Measurements from ENCODE around the gene TAF3.

Gene TAF3

GRCh38 chr10:7833210-7833609, 14.9 kb downstream of the TAF3 start:
- H3K4me3 ChIP-seq (ENCODE audit: low read length) = no peak overlapping the region
- H2BK5ac ChIP-seq (ENCODE audit: low read length) = no peak overlapping the region
- no peak overlapping the region for H3K9ac ChIP-seq (ENCODE audit: low read length)
- no peaks in the 10 kb centered on the region for H3K4me1 ChIP-seq (ENCODE audit: control insufficient read depth, low read depth, low read length)
- no peak overlapping the region for H3K56ac ChIP-seq (ENCODE audit: low read length)
- peaks cover 2% of the 10 kb centered on the region for H3K79me2 ChIP-seq (ENCODE audit: control insufficient read depth, insufficient read depth, low read length)
- H3K36me3 ChIP-seq (ENCODE audit: control insufficient read depth, insufficient read depth, low read length) = no peaks in the 10 kb centered on the region
- no peak overlapping the region for H4K5ac ChIP-seq (ENCODE audit: low read length)
- no peak for DNase-seq
- H3K18ac ChIP-seq (ENCODE audit: low read length) = no peak overlapping the region
- H2AK5ac ChIP-seq (ENCODE audit: low read length) = no peak overlapping the region
- no peak overlapping the region for H3K4me2 ChIP-seq (ENCODE audit: low read length)
- H2BK15ac ChIP-seq (replicated peaks; ENCODE audit: low read depth) = no peak overlapping the region
- peaks cover 7% of the 10 kb centered on the region for H3K79me1 ChIP-seq (ENCODE audit: low read length)
- no peak overlapping the region for H3K23ac ChIP-seq (ENCODE audit: low read length)
- no peak overlapping the region for H4K8ac ChIP-seq (ENCODE audit: low read depth, low read length)
- no peaks in the 10 kb centered on the region for H3K27me3 ChIP-seq (ENCODE audit: insufficient read depth, low read length, poor library complexity)
- no peak overlapping the region for H3K4ac ChIP-seq (ENCODE audit: low read depth, low read length)
- H3K27ac ChIP-seq (ENCODE audit: low read depth, low read length) = no peak overlapping the region
- no peak overlapping the region for H2BK120ac ChIP-seq (ENCODE audit: low read depth, low read length)

DNA sequence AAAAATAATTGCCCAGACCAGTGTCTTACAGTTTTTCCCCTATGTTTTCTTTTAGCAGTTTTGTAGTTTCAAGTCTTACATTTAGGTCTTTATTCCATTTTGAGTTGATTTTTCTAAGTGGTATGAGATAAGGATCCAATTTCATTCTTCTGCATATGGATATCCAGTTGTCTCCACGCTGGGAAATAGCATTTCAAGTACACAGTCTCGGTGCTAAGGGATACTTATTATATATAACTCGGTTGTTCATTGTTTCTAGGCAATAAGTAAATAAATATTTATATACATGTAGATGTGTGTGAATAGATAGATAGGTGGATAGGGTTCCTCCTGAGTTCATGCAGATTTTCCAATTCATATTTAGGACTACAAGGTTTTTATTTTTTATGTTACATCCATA, 16.0 kb downstream of the TAF3 start:
- Histone ChIP-seq H3K9ac (ENCODE audit: low read length) (no peak overlapping the region), H3K4me3 (ENCODE audit: low read length) (no peak overlapping the region), H4K8ac (ENCODE audit: low read depth, low read length) (no peak overlapping the region), H3K4ac (ENCODE audit: low read depth, low read length) (no peak overlapping the region), H3K27me3 (ENCODE audit: insufficient read depth, low read length, poor library complexity) (no peaks in the 10 kb centered on the region), H3K23ac (ENCODE audit: low read length) (no peak overlapping the region), H3K79me1 (ENCODE audit: low read length) (peaks cover 7% of the 10 kb centered on the region), H2AK5ac (ENCODE audit: low read length) (no peak overlapping the region), H3K4me2 (ENCODE audit: low read length) (no peak overlapping the region), H3K36me3 (ENCODE audit: control insufficient read depth, insufficient read depth, low read length) (no peaks in the 10 kb centered on the region), H3K56ac (ENCODE audit: low read length) (no peak overlapping the region), H2BK5ac (ENCODE audit: low read length) (no peak overlapping the region), H2BK15ac (replicated peaks; ENCODE audit: low read depth) (no peak overlapping the region), H3K79me2 (ENCODE audit: control insufficient read depth, insufficient read depth, low read length) (no peaks in the 10 kb centered on the region), H3K27ac (ENCODE audit: low read depth, low read length) (no peak overlapping the region), H4K5ac (ENCODE audit: low read length) (no peak overlapping the region), H3K4me1 (ENCODE audit: control insufficient read depth, low read depth, low read length) (no peaks in the 10 kb centered on the region), H2BK120ac (ENCODE audit: low read depth, low read length) (no peak overlapping the region), H3K18ac (ENCODE audit: low read length) (no peak overlapping the region)
- no CpG with 5 or more reads among the region's 3 CpGs for WGBS (ENCODE audit: extremely low coverage, insufficient coverage, low lambda C conversion rate)
- no peak for DNase-seq

DNA sequence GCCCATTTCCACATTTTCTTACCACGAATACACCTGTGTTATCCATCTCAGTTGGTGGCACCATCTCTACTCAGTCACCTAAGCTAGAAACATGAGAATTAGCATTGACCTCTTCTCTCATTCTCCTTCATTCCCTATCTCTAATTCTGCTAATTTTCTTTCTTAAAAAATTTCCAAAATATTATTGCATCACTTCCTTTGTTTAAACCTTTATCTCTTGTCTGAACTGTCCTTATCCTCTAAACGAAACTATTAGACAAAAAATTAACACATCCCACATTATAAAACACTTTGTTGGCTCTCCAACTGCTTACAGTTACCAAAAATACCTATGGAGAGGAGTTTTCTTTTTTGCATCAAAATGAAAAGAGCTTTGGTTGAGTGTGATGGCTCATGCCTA, 18.3 kb downstream of the TAF3 start:
- Histone ChIP-seq H3K36me3 (ENCODE audit: control insufficient read depth, insufficient read depth, low read length) (no peaks in the 10 kb centered on the region), H3K79me2 (ENCODE audit: control insufficient read depth, insufficient read depth, low read length) (no peaks in the 10 kb centered on the region), H4K5ac (ENCODE audit: low read length) (no peak overlapping the region), H3K79me1 (ENCODE audit: low read length) (peaks cover 7% of the 10 kb centered on the region), H4K8ac (ENCODE audit: low read depth, low read length) (no peak overlapping the region), H2BK15ac (replicated peaks; ENCODE audit: low read depth) (no peak overlapping the region), H3K18ac (ENCODE audit: low read length) (no peak overlapping the region), H3K9ac (ENCODE audit: low read length) (no peak overlapping the region), H3K23ac (ENCODE audit: low read length) (no peak overlapping the region), H2BK5ac (ENCODE audit: low read length) (no peak overlapping the region), H3K4me2 (ENCODE audit: low read length) (no peak overlapping the region), H3K27me3 (ENCODE audit: insufficient read depth, low read length, poor library complexity) (no peaks in the 10 kb centered on the region), H2BK120ac (ENCODE audit: low read depth, low read length) (no peak overlapping the region), H2AK5ac (ENCODE audit: low read length) (no peak overlapping the region), H3K4ac (ENCODE audit: low read depth, low read length) (no peak overlapping the region), H3K56ac (ENCODE audit: low read length) (no peak overlapping the region), H3K27ac (ENCODE audit: low read depth, low read length) (no peak overlapping the region), H3K4me3 (ENCODE audit: low read length) (no peak overlapping the region), H3K4me1 (ENCODE audit: control insufficient read depth, low read depth, low read length) (no peaks in the 10 kb centered on the region)
- 100% methylated on average over 1 of the region's 2 CpGs for WGBS (ENCODE audit: extremely low coverage, insufficient coverage, low lambda C conversion rate)
- no peak for DNase-seq

- H3K79me1 ChIP-seq (ENCODE audit: low read length) = peaks cover 1% of the 10 kb centered on the region
- WGBS (ENCODE audit: extremely low coverage, insufficient coverage, low lambda C conversion rate) = no CpG with 5 or more reads among the region's 1 CpG
- H2BK5ac ChIP-seq (ENCODE audit: low read length) = no peak overlapping the region
- no peaks in the 10 kb centered on the region for H3K27me3 ChIP-seq (ENCODE audit: insufficient read depth, low read length, poor library complexity)
- no peak overlapping the region for H2BK15ac ChIP-seq (replicated peaks; ENCODE audit: low read depth)
- no peak overlapping the region for H3K23ac ChIP-seq (ENCODE audit: low read length)
- H3K4me3 ChIP-seq (ENCODE audit: low read length) = no peak overlapping the region
- DNase-seq = no peak
- no peaks in the 10 kb centered on the region for H3K36me3 ChIP-seq (ENCODE audit: control insufficient read depth, insufficient read depth, low read length)
- H2AK5ac ChIP-seq (ENCODE audit: low read length) = no peak overlapping the region
- H3K4me2 ChIP-seq (ENCODE audit: low read length) = no peak overlapping the region
- H3K4me1 ChIP-seq (ENCODE audit: control insufficient read depth, low read depth, low read length) = no peaks in the 10 kb centered on the region
- no peak overlapping the region for H2BK120ac ChIP-seq (ENCODE audit: low read depth, low read length)
- no peak overlapping the region for H3K56ac ChIP-seq (ENCODE audit: low read length)
- no peak overlapping the region for H3K9ac ChIP-seq (ENCODE audit: low read length)
- H3K4ac ChIP-seq (ENCODE audit: low read depth, low read length) = no peak overlapping the region
- H4K8ac ChIP-seq (ENCODE audit: low read depth, low read length) = no peak overlapping the region
- no peak overlapping the region for H3K27ac ChIP-seq (ENCODE audit: low read depth, low read length)
- H3K79me2 ChIP-seq (ENCODE audit: control insufficient read depth, insufficient read depth, low read length) = no peaks in the 10 kb centered on the region
- no peak overlapping the region for H4K5ac ChIP-seq (ENCODE audit: low read length)
- H3K18ac ChIP-seq (ENCODE audit: low read length) = no peak overlapping the region
Observed at GRCh38 chr10:7846591-7846990, 28.3 kb downstream of the TAF3 start.

- no peak overlapping the region for H3K4me3 ChIP-seq (ENCODE audit: low read length)
- no peak overlapping the region for H2BK5ac ChIP-seq (ENCODE audit: low read length)
- no peaks in the 10 kb centered on the region for H3K27me3 ChIP-seq (ENCODE audit: insufficient read depth, low read length, poor library complexity)
- H3K4me2 ChIP-seq (ENCODE audit: low read length) = no peak overlapping the region
- H2AK5ac ChIP-seq (ENCODE audit: low read length) = no peak overlapping the region
- H3K4me1 ChIP-seq (ENCODE audit: control insufficient read depth, low read depth, low read length) = no peaks in the 10 kb centered on the region
- H3K79me1 ChIP-seq (ENCODE audit: low read length) = peaks cover 1% of the 10 kb centered on the region
- no peak overlapping the region for H3K9ac ChIP-seq (ENCODE audit: low read length)
- WGBS (ENCODE audit: extremely low coverage, insufficient coverage, low lambda C conversion rate) = no CpG with 5 or more reads among the region's 4 CpGs
- H3K36me3 ChIP-seq (ENCODE audit: control insufficient read depth, insufficient read depth, low read length) = no peaks in the 10 kb centered on the region
- H3K18ac ChIP-seq (ENCODE audit: low read length) = no peak overlapping the region
- H2BK15ac ChIP-seq (replicated peaks; ENCODE audit: low read depth) = no peak overlapping the region
- no peak for DNase-seq
- H3K4ac ChIP-seq (ENCODE audit: low read depth, low read length) = no peak overlapping the region
- H3K79me2 ChIP-seq (ENCODE audit: control insufficient read depth, insufficient read depth, low read length) = no peaks in the 10 kb centered on the region
- H4K8ac ChIP-seq (ENCODE audit: low read depth, low read length) = no peak overlapping the region
- H3K27ac ChIP-seq (ENCODE audit: low read depth, low read length) = no peak overlapping the region
- H3K23ac ChIP-seq (ENCODE audit: low read length) = no peak overlapping the region
- H2BK120ac ChIP-seq (ENCODE audit: low read depth, low read length) = no peak overlapping the region
- H3K56ac ChIP-seq (ENCODE audit: low read length) = no peak overlapping the region
- H4K5ac ChIP-seq (ENCODE audit: low read length) = no peak overlapping the region
Observed at GRCh38 chr10:7853226-7853842, 35.0 kb downstream of the TAF3 start.

GRCh38 chr10:7853890-7854289, 35.6 kb downstream of the TAF3 start:
- Histone ChIP-seq H2BK15ac (replicated peaks; ENCODE audit: low read depth) (no peak overlapping the region), H3K23ac (ENCODE audit: low read length) (no peak overlapping the region), H3K4me2 (ENCODE audit: low read length) (no peak overlapping the region), H3K36me3 (ENCODE audit: control insufficient read depth, insufficient read depth, low read length) (no peaks in the 10 kb centered on the region), H3K18ac (ENCODE audit: low read length) (no peak overlapping the region), H3K56ac (ENCODE audit: low read length) (no peak overlapping the region), H2AK5ac (ENCODE audit: low read length) (no peak overlapping the region), H3K4ac (ENCODE audit: low read depth, low read length) (no peak overlapping the region), H3K9ac (ENCODE audit: low read length) (no peak overlapping the region), H4K8ac (ENCODE audit: low read depth, low read length) (no peak overlapping the region), H3K27ac (ENCODE audit: low read depth, low read length) (no peak overlapping the region), H2BK5ac (ENCODE audit: low read length) (no peak overlapping the region), H2BK120ac (ENCODE audit: low read depth, low read length) (no peak overlapping the region), H3K27me3 (ENCODE audit: insufficient read depth, low read length, poor library complexity) (no peaks in the 10 kb centered on the region), H3K79me1 (ENCODE audit: low read length) (peaks cover 3% of the 10 kb centered on the region), H3K4me1 (ENCODE audit: control insufficient read depth, low read depth, low read length) (no peaks in the 10 kb centered on the region), H3K4me3 (ENCODE audit: low read length) (no peak overlapping the region), H3K79me2 (ENCODE audit: control insufficient read depth, insufficient read depth, low read length) (no peaks in the 10 kb centered on the region), H4K5ac (ENCODE audit: low read length) (no peak overlapping the region)
- DNase-seq = no peak
- WGBS (ENCODE audit: extremely low coverage, insufficient coverage, low lambda C conversion rate) = no CpG with 5 or more reads among the region's 3 CpGs
